ENCODE data around the gene NEU4.
"Not testable (repeated sequence)": the region's sequence is repeated elsewhere in the genome, so short reads cannot be mapped to it uniquely, and the experiment has no call there.

The NEU4 gene

GRCh38 chr2:241776336-241777169, 32.4 kb upstream of the NEU4 start, which contains the start of gene GAL3ST2:
Gene GAL3ST2, plus strand, starts transcription at chr2:241776822. Its CDS starts 134 bp downstream, at chr2:241776956.
- Histone ChIP-seq H3K4me3 (ENCODE audit: extremely low read depth, insufficient read depth, low read length, poor library complexity, severe bottlenecking) (no peak within 1 kb of the TSS), H3K36me3 (ENCODE audit: control insufficient read depth, insufficient read depth, low read length) (no peaks in the 10 kb centered on the region), H3K4me1 (ENCODE audit: control insufficient read depth, insufficient read depth, low read length, poor library complexity, severe bottlenecking) (no peaks in the 10 kb centered on the region), H3K27ac (ENCODE audit: low read depth, low read length, severe bottlenecking) (no peak within 1 kb of the TSS), H3K9me3 (ENCODE audit: control insufficient read depth, low read length) (peaks cover 8% of the 10 kb centered on the region)
- WGBS, 2 experiments (ENCODE audit: insufficient coverage in 2 of 2), result 86 to 87% methylated on average over 17 to 26 of the region's 27 CpGs

- WGBS, 2 experiments (ENCODE audit: insufficient coverage in 2 of 2), result 92% methylated on average over 18 to 19 of the region's 22 CpGs
- H3K27ac ChIP-seq (ENCODE audit: low read depth, low read length, severe bottlenecking), result no peak overlapping the region
- H3K9me3 ChIP-seq (ENCODE audit: control insufficient read depth, low read length), result peaks cover 8% of the 10 kb centered on the region
- no peak overlapping the region for H3K4me3 ChIP-seq (ENCODE audit: extremely low read depth, insufficient read depth, low read length, poor library complexity, severe bottlenecking)
- H3K36me3 ChIP-seq (ENCODE audit: control insufficient read depth, insufficient read depth, low read length), result no peaks in the 10 kb centered on the region
- no peaks in the 10 kb centered on the region for H3K4me1 ChIP-seq (ENCODE audit: control insufficient read depth, insufficient read depth, low read length, poor library complexity, severe bottlenecking)
Measured at GRCh38 chr2:241777170-241777685, 31.8 kb upstream of the NEU4 start.

GRCh38 chr2:241777686-241778627, 31.0 kb upstream of the NEU4 start:
- Histone ChIP-seq H3K4me3 (ENCODE audit: extremely low read depth, insufficient read depth, low read length, poor library complexity, severe bottlenecking) (no peak overlapping the region), H3K27ac (ENCODE audit: low read depth, low read length, severe bottlenecking) (no peak overlapping the region), H3K4me1 (ENCODE audit: control insufficient read depth, insufficient read depth, low read length, poor library complexity, severe bottlenecking) (no peaks in the 10 kb centered on the region), H3K9me3 (ENCODE audit: control insufficient read depth, low read length) (peaks cover 8% of the 10 kb centered on the region), H3K36me3 (ENCODE audit: control insufficient read depth, insufficient read depth, low read length) (no peaks in the 10 kb centered on the region)
- WGBS, 2 experiments (ENCODE audit: insufficient coverage in 2 of 2), result 84 to 85% methylated on average over 19 to 21 of the region's 21 CpGs

- Histone ChIP-seq H3K36me3 (ENCODE audit: control insufficient read depth, insufficient read depth, low read length) (no peaks in the 10 kb centered on the region), H3K4me3 (ENCODE audit: extremely low read depth, insufficient read depth, low read length, poor library complexity, severe bottlenecking) (no peak overlapping the region), H3K9me3 (ENCODE audit: control insufficient read depth, low read length) (peaks cover 12% of the 10 kb centered on the region), H3K27ac (ENCODE audit: low read depth, low read length, severe bottlenecking) (no peak overlapping the region), H3K4me1 (ENCODE audit: control insufficient read depth, insufficient read depth, low read length, poor library complexity, severe bottlenecking) (no peaks in the 10 kb centered on the region)
- WGBS, 2 experiments (ENCODE audit: insufficient coverage in 2 of 2), result 78 to 87% methylated on average over 2 to 4 of the region's 5 CpGs
Measured at GRCh38 chr2:241780939-241781569, 27.9 kb upstream of the NEU4 start.

GRCh38 chr2:241782053-241782452, 26.9 kb upstream of the NEU4 start:
- H3K4me3 ChIP-seq (ENCODE audit: extremely low read depth, insufficient read depth, low read length, poor library complexity, severe bottlenecking); H3K4me1 ChIP-seq (ENCODE audit: control insufficient read depth, insufficient read depth, low read length, poor library complexity, severe bottlenecking); H3K36me3 ChIP-seq (ENCODE audit: control insufficient read depth, insufficient read depth, low read length); H3K27ac ChIP-seq (ENCODE audit: low read depth, low read length, severe bottlenecking): not testable (repeated sequence)
- peaks cover 12% of the 10 kb centered on the region for H3K9me3 ChIP-seq (ENCODE audit: control insufficient read depth, low read length)
- no CpG with 5 or more reads among the region's 3 CpGs for WGBS, 2 experiments (ENCODE audit: insufficient coverage in 2 of 2)

GRCh38 chr2:241788135-241788534, 20.9 kb upstream of the NEU4 start:
- H3K4me1 ChIP-seq (ENCODE audit: control insufficient read depth, insufficient read depth, low read length, poor library complexity, severe bottlenecking), result no peaks in the 10 kb centered on the region
- H3K9me3 ChIP-seq (ENCODE audit: control insufficient read depth, low read length), result peaks cover 15% of the 10 kb centered on the region
- no peaks in the 10 kb centered on the region for H3K36me3 ChIP-seq (ENCODE audit: control insufficient read depth, insufficient read depth, low read length)
- H3K4me3 ChIP-seq (ENCODE audit: extremely low read depth, insufficient read depth, low read length, poor library complexity, severe bottlenecking), result no peak overlapping the region
- 93% methylated on average over 2 of the region's 4 CpGs; no CpG with 5 or more reads in 1 of the 2 experiments for WGBS, 2 experiments (ENCODE audit: insufficient coverage in 2 of 2)
- H3K27ac ChIP-seq (ENCODE audit: low read depth, low read length, severe bottlenecking), result no peak overlapping the region

- no peak overlapping the region for H3K4me3 ChIP-seq (ENCODE audit: extremely low read depth, insufficient read depth, low read length, poor library complexity, severe bottlenecking)
- 71 to 73% methylated on average over 2 of the region's 3 CpGs for WGBS, 2 experiments (ENCODE audit: insufficient coverage in 2 of 2)
- H3K27ac ChIP-seq (ENCODE audit: low read depth, low read length, severe bottlenecking), result no peak overlapping the region
- peaks cover 15% of the 10 kb centered on the region for H3K9me3 ChIP-seq (ENCODE audit: control insufficient read depth, low read length)
- no peaks in the 10 kb centered on the region for H3K36me3 ChIP-seq (ENCODE audit: control insufficient read depth, insufficient read depth, low read length)
- no peaks in the 10 kb centered on the region for H3K4me1 ChIP-seq (ENCODE audit: control insufficient read depth, insufficient read depth, low read length, poor library complexity, severe bottlenecking)
Measured at GRCh38 chr2:241788572-241788971, 20.4 kb upstream of the NEU4 start.

- not testable (repeated sequence) for H3K4me1 ChIP-seq (ENCODE audit: control insufficient read depth, insufficient read depth, low read length, poor library complexity, severe bottlenecking); H3K36me3 ChIP-seq (ENCODE audit: control insufficient read depth, insufficient read depth, low read length); H3K27ac ChIP-seq (ENCODE audit: low read depth, low read length, severe bottlenecking); H3K4me3 ChIP-seq (ENCODE audit: extremely low read depth, insufficient read depth, low read length, poor library complexity, severe bottlenecking)
- WGBS, 2 experiments (ENCODE audit: insufficient coverage in 2 of 2), result 55 to 80% methylated on average over 2 to 3 of the region's 3 CpGs
- H3K9me3 ChIP-seq (ENCODE audit: control insufficient read depth, low read length), result peaks cover 11% of the 10 kb centered on the region
Measured at GRCh38 chr2:241791385-241791784, 17.6 kb upstream of the NEU4 start.

- Histone ChIP-seq H3K4me3 (ENCODE audit: extremely low read depth, insufficient read depth, low read length, poor library complexity, severe bottlenecking) (no peak overlapping the region), H3K4me1 (ENCODE audit: control insufficient read depth, insufficient read depth, low read length, poor library complexity, severe bottlenecking) (no peaks in the 10 kb centered on the region), H3K9me3 (ENCODE audit: control insufficient read depth, low read length) (peaks cover 11% of the 10 kb centered on the region), H3K36me3 (ENCODE audit: control insufficient read depth, insufficient read depth, low read length) (no peaks in the 10 kb centered on the region), H3K27ac (ENCODE audit: low read depth, low read length, severe bottlenecking) (no peak overlapping the region)
- 93 to 99% methylated on average over 5 of the region's 5 CpGs for WGBS, 2 experiments (ENCODE audit: insufficient coverage in 2 of 2)
Measured at GRCh38 chr2:241793385-241793784, 15.6 kb upstream of the NEU4 start.

GRCh38 chr2:241794250-241794823, 14.7 kb upstream of the NEU4 start:
- WGBS, 2 experiments (ENCODE audit: insufficient coverage in 2 of 2), result 90 to 93% methylated on average over 8 to 9 of the region's 10 CpGs

More at GRCh38 chr2:241794250-241794823, 14.7 kb upstream of the NEU4 start:
- H3K4me1 ChIP-seq (ENCODE audit: control insufficient read depth, insufficient read depth, low read length, poor library complexity, severe bottlenecking), result no peaks in the 10 kb centered on the region
- H3K27ac ChIP-seq (ENCODE audit: low read depth, low read length, severe bottlenecking), result no peak overlapping the region
- H3K9me3 ChIP-seq (ENCODE audit: control insufficient read depth, low read length), result peaks cover 8% of the 10 kb centered on the region
- H3K4me3 ChIP-seq (ENCODE audit: extremely low read depth, insufficient read depth, low read length, poor library complexity, severe bottlenecking), result no peak overlapping the region
- H3K36me3 ChIP-seq (ENCODE audit: control insufficient read depth, insufficient read depth, low read length), result no peaks in the 10 kb centered on the region
